SJCRH30 (cell line): Measurements from ENCODE around the gene NLK. TPM values are rescaled to one million over a fixed set of nuclear protein-coding genes. Genes with fewer than 3 reads are reported as not detected.
A peak's percentile ranks its signal among the peaks of the same experiment; 100 is the strongest.
"Not testable (repeated sequence)": the region's sequence is repeated elsewhere in the genome, so short reads cannot be mapped to it uniquely, and the experiment has no call there.

Experiments used
- DNase-seq, 2 experiments: peaks; one replicate each; pipeline ENCODE4 v3.0.0-alpha.2; 2015 to 2020
- H3K27ac ChIP-seq: fragments of 250-450 bp; sonication (Bioruptor Pico); 2 replicates; pipeline ENCODE4 v1.5.1; 2020; ENCODE audit warnings: mild to moderate bottlenecking, moderate library complexity
- H3K27me3 ChIP-seq: fragments of 250-450 bp; sonication (Bioruptor Pico); 2 replicates; pipeline ENCODE4 v1.5.1; 2020; ENCODE audit warnings: mild to moderate bottlenecking, moderate library complexity
- H3K36me3 ChIP-seq: fragments of 250-450 bp; sonication (Bioruptor Pico); 2 replicates; pipeline ENCODE4 v1.5.1; 2020; ENCODE audit warnings: mild to moderate bottlenecking, moderate library complexity
- H3K4me1 ChIP-seq: fragments of 250-450 bp; sonication (Bioruptor Pico); 2 replicates; pipeline ENCODE4 v1.5.1; 2020; ENCODE audit warnings: mild to moderate bottlenecking, moderate library complexity
- H3K4me3 ChIP-seq: fragments of 250-450 bp; sonication (Bioruptor Pico); 2 replicates; pipeline ENCODE4 v1.5.1; 2020; ENCODE audit warnings: mild to moderate bottlenecking, moderate library complexity
- H3K9me3 ChIP-seq: fragments of 250-450 bp; sonication (Bioruptor Pico); replicated peaks from 2 replicates; pipeline ENCODE4 v1.5.1; 2020; ENCODE audit warnings: mild to moderate bottlenecking, moderate library complexity
- total RNA-seq: library from RNA; depleted of rRNA; stranded (reverse); fragments of >200 nt; shearing (Covaris generic); gene quantifications from 2 replicates; pipeline ENCODE4 v1.2.3, GENCODE V29; 2014

NLK gene
- total RNA-seq, 1 experiment from 2014 or later, result 27.8 TPM

DNA sequence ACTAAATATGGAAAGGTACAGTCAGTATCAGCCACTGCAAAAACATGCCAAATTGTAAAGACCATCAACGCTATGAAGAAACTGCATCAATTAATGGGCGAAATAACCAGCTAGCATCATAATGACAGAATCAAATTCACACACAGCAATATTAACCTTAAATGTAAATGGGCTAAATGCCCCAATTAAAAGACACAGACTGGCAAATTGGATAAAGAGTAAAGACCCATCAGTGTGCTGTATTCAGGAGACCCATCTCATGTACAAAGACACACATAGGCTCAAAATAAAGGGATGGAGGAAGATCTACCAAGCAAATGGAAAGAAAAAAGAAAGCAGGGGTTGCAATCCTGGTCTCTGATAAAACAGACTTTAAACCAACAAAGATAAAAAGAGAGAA lies 171.1 kb downstream of the NLK start:
- not testable (repeated sequence) for H3K4me1 ChIP-seq, H3K4me3 ChIP-seq, DNase-seq, H3K9me3 ChIP-seq, H3K27me3 ChIP-seq, H3K27ac ChIP-seq, H3K36me3 ChIP-seq

DNA sequence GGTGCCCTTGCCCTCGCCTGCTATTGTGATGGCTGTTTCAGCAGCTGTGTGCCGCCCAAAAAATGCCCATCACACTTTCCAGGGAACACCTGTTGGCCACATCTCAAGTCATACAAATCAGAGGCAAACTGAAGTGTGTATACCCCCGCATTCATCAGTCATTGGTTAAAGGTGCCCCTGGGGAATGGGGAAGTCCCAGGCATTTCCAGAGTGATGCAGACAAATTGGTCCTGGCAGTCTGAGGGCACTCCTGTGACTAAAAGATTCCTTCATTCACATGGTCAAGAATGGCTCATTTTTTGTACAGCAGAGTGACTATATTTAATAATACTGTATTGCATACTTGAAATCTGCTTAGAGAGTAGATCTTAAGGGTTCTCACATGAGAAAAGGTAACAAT lies 173.6 kb downstream of the NLK start:
- no peak for DNase-seq
- H3K27ac ChIP-seq, result no peak overlapping the region
- no peaks in the 10 kb centered on the region for H3K27me3 ChIP-seq
- no peaks in the 10 kb centered on the region for H3K36me3 ChIP-seq
- no peak overlapping the region for H3K4me3 ChIP-seq
- H3K9me3 ChIP-seq, result no peaks in the 10 kb centered on the region; the same call in 1 of the 2 replicates
- no peaks in the 10 kb centered on the region for H3K4me1 ChIP-seq

DNA sequence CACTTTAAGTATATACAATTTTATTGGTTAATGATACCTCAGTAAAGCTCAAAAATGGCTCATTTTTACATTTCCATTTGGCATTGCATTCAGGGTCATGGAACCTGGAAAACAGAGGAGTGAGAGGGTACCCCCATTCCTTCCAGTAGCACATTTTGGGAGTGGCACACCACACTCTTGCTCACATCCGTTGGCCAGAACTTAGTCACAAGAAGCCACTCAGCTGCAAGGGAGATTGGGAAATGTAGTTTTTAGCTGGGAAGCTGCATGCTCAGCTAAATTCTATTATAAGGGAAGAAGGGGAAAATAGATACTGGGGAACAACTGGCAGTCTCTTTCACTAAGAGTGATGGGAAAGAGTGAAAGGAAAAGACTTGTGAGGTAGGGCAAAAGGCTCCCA lies 174.1 kb downstream of the NLK start:
- Histone ChIP-seq H3K27me3 (no peaks in the 10 kb centered on the region), H3K36me3 (no peaks in the 10 kb centered on the region), H3K4me1 (no peaks in the 10 kb centered on the region), H3K9me3 (no peaks in the 10 kb centered on the region; the same call in 1 of the 2 replicates), H3K4me3 (no peak overlapping the region), H3K27ac (no peak overlapping the region)
- peak in 1 of 2 experiments; percentile 26 for DNase-seq

DNA sequence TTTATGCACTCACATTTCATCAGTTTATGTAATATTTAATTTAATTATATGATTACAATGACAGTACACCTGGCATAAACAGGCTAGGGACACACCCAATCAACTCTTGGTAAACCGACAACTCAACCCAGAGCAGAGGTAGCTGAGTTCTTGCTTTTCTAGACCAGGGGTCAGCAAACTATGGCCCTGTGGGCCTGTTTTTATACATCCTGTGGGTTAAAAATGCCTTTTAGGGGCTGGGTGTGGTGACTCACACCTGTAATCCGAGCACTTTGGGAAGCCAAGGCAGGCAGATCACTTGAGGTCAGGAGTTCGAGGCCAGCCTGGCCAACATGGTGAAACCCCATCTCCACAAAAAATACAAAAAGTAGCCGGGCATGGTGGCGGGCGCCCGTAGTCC lies 177.3 kb downstream of the NLK start:
- no peaks in the 10 kb centered on the region; the same call in 1 of the 2 replicates for H3K9me3 ChIP-seq
- DNase-seq, result no peak

DNA sequence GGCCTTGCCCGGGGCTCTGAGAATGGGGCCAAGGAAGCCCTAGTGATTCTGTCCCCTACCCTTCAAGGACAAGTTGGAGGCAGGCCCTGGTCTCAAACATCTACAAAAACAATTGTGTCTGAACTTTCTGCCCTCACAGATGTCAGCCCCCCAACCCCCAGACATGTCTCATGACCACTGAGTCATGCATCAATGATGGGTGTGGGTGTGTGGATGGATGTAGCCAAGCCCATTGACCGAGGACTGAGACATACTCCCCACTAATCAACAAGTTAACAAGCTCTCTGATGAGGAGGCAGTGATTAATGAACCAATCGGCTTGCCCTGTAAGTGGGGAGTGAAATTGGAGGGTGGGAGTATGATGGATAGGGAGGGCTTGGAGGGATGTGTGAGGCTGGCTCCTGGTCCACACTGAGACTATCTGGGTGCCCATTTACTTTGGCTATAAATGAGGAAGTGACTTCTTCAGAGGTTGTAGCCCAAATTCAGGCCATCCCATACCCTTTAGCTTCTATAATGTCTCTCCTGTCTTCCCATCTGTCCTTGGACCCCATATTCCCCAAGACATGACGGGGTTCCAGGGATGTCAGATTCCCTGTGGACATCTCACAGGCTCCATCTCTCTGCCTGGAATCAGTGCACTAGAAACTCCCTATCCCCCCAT lies 179.4 kb downstream of the NLK start:
- no peaks in the 10 kb centered on the region for H3K27me3 ChIP-seq
- no peaks in the 10 kb centered on the region for H3K36me3 ChIP-seq
- no peak overlapping the region for H3K27ac ChIP-seq
- H3K4me1 ChIP-seq, result no peaks in the 10 kb centered on the region
- DNase-seq, result no peak
- H3K4me3 ChIP-seq, result no peak overlapping the region
- H3K9me3 ChIP-seq, result no peaks in the 10 kb centered on the region; the same call in 1 of the 2 replicates

More for the DNA sequence above, 177.3 kb downstream of the NLK start:
- Histone ChIP-seq H3K36me3 (no peaks in the 10 kb centered on the region), H3K27me3 (no peaks in the 10 kb centered on the region), H3K4me3 (no peak overlapping the region), H3K4me1 (no peaks in the 10 kb centered on the region), H3K27ac (no peak overlapping the region)

DNA sequence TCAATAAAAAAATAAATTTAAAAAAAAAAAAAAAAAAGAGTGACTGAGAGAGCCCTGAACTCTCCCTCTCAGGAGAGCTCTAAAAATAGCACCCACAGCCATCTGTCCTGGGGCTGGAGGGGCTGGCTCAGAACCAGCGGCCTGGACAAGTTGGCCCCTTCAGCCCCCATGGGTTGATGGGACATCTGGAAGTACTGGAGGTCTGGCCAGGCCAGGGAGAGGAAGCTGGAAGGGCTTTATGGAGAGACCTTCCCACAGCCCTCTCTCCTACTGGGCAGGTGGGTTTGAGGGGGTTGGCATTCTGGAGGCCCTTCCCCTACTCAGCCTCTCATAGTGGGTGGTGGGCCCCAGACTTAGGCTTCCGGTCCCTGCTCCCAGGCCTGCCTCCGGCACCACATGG lies 182.8 kb downstream of the NLK start:
- Histone ChIP-seq H3K4me3 (no peak overlapping the region), H3K4me1 (no peaks in the 10 kb centered on the region), H3K36me3 (no peaks in the 10 kb centered on the region), H3K27me3 (no peaks in the 10 kb centered on the region), H3K27ac (no peak overlapping the region), H3K9me3 (no peaks in the 10 kb centered on the region; the same call in 1 of the 2 replicates)
- DNase-seq, result no peak

DNA sequence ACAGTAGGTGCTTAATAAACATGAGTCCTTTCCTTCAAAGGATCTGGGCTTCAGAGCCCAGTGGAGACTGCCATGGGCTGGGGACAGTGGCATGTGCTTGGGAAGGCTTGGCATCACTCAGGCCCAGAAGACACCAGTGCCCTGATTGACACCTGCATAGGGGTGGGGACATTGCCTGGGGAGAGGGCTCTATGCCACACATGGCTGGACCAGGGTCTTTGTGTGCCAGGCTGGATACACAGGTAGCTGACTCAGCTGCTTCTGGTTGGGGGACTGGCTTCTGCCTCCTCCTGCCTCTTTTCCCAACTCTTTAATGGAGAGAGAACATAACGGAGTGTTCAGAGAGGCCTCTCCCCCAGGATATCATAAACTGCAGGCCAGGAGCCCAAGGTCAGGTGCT lies 183.4 kb downstream of the NLK start:
- H3K36me3 ChIP-seq, result no peaks in the 10 kb centered on the region
- no peaks in the 10 kb centered on the region for H3K27me3 ChIP-seq
- H3K4me1 ChIP-seq, result no peaks in the 10 kb centered on the region
- no peak overlapping the region for H3K4me3 ChIP-seq
- no peaks in the 10 kb centered on the region; the same call in 1 of the 2 replicates for H3K9me3 ChIP-seq
- H3K27ac ChIP-seq, result no peak overlapping the region
- DNase-seq, result no peak

DNA sequence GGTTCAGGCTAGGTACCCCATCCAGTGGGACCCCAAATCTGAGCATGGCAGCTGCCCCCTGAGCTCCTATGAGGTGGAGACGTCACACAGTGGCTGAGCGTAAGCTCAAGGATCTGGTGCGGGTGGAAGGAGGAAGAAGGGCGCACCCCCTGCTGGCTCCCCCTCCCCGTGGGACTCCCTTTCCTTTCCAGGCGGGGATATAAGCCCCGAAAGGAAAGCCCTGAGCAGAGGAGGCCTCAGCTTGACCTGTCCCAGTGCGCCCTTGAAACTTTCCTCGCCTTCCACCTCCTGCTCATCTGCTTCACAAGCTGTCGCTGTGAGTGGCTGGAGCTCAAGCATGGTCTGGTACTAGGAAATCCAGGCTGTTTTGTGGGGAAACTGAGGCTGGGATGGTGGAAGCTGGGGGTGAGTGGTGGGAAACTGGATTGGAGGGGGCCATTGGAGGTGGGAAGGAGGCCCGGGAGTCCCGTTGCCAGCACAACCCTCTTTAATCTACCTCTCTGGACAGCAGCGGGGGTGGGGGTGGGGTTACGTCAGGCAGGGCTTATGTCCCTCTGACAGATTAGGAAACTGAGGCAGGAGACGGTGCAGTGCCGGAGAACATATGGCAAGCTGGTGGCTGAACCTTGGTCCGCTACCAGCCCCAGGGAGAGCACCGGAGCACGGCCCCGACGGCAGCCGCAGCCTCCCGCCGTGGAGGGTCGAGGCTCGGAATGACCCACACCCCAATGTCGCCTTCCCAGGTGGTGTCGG lies 184.3 kb downstream of the NLK start:
- DNase-seq, result no peak
- H3K4me3 ChIP-seq, result no peak overlapping the region
- no peak overlapping the region for H3K27ac ChIP-seq
- H3K27me3 ChIP-seq, result no peaks in the 10 kb centered on the region
- H3K4me1 ChIP-seq, result no peaks in the 10 kb centered on the region
- H3K36me3 ChIP-seq, result no peaks in the 10 kb centered on the region
- H3K9me3 ChIP-seq, result no peaks in the 10 kb centered on the region

DNA sequence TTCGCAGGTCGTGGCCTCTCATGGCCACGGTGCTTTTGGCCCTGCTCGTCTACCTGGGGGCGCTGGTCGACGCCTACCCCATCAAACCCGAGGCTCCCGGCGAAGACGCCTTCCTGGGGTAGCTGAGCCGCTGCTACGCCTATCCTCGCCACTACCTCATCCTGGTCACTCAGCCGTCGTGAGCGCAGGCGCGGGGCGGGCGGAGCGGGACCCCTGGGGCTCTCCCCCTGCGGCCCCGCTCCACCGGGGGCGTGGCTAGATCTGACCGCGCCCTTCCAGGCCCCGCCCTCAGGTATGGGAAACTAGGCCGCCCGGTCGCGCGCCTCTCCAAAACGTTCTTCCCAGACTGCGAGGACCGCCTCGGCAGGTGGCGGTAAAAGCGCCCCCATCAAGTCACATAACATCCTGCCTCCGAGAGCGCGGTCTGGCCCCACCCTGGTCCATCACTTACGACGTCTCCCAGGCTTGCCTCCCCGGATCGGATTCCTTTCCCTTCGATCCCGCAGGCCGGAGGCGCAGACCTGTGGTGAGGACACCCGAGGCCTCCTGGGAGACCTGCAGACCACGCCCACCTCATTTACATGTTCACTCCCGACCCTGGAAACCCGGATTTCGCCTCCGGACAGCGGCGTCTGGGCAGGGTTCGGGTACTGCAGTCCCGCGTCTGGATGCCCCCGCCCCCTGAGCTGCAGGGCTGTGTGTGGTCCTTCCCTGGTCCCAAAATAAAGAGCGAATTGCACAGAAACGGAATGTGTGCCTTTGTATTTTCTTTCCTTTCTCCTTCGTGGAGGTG lies 185.0 kb downstream of the NLK start:
- H3K4me3 ChIP-seq, result no peak overlapping the region
- no peaks in the 10 kb centered on the region for H3K36me3 ChIP-seq
- no peaks in the 10 kb centered on the region for H3K9me3 ChIP-seq
- no peak for DNase-seq
- no peaks in the 10 kb centered on the region for H3K27me3 ChIP-seq
- H3K4me1 ChIP-seq, result no peaks in the 10 kb centered on the region
- no peak overlapping the region for H3K27ac ChIP-seq

DNA sequence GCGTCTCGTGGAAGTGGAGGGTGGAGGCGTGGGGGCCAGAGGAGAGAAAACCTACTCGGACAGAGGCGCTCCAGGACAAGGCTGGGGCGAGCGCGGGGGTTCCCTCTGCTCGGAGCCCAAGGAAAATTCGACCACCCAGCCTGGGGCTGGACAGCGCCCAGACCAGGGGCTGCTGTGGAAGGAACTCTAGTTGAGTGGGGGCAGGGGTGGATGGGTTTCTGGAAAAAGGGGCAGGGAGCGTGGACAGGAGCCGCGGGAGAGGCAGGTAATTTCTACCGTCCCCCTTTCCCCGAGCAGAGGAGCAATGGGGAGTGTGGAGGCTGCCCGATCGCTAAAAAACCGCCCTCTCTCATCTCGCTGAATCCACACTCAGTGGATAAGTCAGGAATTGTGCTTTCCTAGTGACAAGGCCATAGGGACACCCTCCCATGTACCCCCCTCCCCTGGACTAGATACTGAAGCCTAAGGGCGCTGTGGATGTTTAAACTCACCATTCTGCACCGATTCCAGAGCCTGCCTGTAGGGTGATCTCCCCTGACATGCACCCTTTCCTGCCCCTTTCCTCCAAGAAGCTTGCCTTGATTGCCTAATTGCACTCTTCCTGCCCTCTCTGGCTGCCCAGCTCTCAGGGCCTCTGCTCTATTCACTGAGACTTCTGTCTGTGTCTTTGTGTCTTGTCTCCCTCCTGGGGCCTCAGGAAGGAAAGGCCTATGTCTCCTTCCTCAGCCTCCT lies 185.8 kb downstream of the NLK start:
- no peaks in the 10 kb centered on the region for H3K27me3 ChIP-seq

DNA sequence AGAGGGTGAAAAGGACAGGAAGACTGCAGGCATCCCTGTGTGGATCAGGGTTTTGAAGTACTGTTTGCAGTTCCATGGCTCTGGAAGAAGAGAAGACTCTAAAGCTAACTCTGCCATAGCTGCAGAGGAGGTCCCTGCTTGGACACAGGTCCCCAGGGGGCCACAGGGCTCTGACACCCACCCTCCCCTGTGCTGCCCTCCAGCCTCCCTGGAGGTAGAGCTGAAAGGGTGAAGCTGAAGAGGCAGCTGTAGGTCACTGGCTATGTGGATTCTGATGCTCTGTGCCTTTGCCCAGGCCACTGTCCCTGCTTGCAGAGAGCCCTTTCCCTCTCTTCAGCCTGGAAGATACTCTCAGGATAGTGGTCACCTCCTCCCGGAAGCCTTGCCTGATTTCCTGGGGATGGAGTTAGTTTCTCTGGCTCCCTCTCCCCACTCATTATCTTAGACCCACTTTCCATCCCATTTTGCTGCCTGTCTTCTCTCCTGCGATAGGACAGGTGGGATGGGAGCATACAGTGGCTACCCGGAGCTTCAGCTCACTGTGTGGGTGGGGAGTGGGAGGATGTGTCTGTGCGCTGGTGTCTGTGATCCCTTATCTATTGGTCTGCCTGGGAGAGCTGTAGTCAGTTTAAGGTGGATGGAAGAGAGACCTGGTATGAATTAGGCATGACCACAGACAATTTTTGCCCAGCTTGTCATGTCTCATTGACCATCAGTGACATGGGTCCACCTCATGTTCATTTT lies 186.7 kb downstream of the NLK start:
- no peaks in the 10 kb centered on the region for H3K4me1 ChIP-seq
- H3K27me3 ChIP-seq, result no peaks in the 10 kb centered on the region
- no peak overlapping the region for H3K4me3 ChIP-seq
- H3K9me3 ChIP-seq, result no peaks in the 10 kb centered on the region
- DNase-seq, result no peak
- no peaks in the 10 kb centered on the region for H3K36me3 ChIP-seq
- H3K27ac ChIP-seq, result no peak overlapping the region

More for the DNA sequence above, 185.8 kb downstream of the NLK start:
- Histone ChIP-seq H3K4me3 (no peak overlapping the region), H3K4me1 (no peaks in the 10 kb centered on the region), H3K36me3 (no peaks in the 10 kb centered on the region), H3K9me3 (no peaks in the 10 kb centered on the region), H3K27ac (no peak overlapping the region)
- no peak for DNase-seq

DNA sequence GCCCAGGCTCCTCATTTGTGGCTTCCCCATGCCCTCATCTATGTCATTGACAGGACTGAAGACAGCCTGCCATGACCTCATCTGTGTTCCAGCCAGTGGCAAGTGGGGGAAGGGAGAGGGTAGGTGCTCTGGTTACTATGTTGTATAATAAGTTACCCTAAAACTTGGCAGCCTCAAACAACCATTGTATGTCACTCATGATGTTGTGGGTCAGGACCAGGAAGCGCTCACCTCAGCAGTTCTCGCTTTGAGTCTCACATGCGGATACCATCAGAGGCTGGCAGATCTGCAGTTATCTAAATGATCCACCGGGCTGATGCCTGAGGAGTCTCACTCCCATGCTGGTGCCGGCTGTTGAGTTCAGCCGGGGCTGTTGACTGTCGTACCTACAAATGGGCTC lies 187.5 kb downstream of the NLK start:
- no peaks in the 10 kb centered on the region for H3K4me1 ChIP-seq
- no peak overlapping the region for H3K27ac ChIP-seq
- no peaks in the 10 kb centered on the region for H3K9me3 ChIP-seq
- no peak for DNase-seq
- no peaks in the 10 kb centered on the region for H3K36me3 ChIP-seq
- H3K4me3 ChIP-seq, result no peak overlapping the region
- no peaks in the 10 kb centered on the region for H3K27me3 ChIP-seq

DNA sequence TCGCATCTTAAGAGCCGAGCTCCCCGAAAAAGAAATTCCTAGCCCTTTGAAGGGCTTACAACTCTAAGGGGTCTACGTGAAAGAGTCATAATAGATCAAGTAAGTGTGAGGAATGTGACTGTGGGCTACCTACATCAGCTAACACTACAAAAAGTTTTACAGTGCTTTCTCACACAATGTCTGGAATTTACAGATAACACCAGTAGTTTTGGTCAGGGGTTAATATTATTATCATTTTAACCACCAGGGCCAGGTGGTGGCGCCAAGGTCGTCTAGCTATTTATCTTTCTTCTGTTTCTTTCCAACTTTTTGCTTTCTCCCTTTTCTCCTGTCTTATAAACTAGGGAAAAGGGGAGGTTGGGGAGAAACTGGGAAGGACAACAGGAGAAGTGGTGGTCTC lies 188.1 kb downstream of the NLK start:
- H3K9me3 ChIP-seq, H3K27ac ChIP-seq, DNase-seq, H3K4me3 ChIP-seq, H3K27me3 ChIP-seq, H3K36me3 ChIP-seq, H3K4me1 ChIP-seq: not testable (repeated sequence)

DNA sequence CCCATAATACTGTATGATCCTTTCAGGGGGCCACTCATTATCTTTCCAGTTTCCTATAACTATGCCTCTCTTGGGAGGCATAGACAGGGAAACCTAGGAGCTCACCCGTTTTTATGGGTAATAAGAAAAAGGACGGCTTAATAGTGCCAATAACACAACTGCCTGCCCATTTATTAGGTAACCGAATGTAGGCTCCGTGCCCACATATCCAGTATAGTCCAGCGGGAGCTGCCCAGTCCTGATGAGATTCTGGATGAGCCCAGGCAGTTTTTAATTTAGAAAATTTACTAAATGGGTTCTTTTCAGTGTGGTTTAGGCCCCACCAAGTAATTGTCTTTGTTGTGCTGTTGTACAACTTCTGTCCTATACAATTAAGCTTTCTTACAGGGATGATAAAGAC lies 189.1 kb downstream of the NLK start:
- not testable (repeated sequence) for H3K27ac ChIP-seq, H3K36me3 ChIP-seq, H3K4me1 ChIP-seq, H3K4me3 ChIP-seq, DNase-seq, H3K9me3 ChIP-seq, H3K27me3 ChIP-seq
